ENCODE results near the gene SMCO4.

Gene SMCO4

DNA sequence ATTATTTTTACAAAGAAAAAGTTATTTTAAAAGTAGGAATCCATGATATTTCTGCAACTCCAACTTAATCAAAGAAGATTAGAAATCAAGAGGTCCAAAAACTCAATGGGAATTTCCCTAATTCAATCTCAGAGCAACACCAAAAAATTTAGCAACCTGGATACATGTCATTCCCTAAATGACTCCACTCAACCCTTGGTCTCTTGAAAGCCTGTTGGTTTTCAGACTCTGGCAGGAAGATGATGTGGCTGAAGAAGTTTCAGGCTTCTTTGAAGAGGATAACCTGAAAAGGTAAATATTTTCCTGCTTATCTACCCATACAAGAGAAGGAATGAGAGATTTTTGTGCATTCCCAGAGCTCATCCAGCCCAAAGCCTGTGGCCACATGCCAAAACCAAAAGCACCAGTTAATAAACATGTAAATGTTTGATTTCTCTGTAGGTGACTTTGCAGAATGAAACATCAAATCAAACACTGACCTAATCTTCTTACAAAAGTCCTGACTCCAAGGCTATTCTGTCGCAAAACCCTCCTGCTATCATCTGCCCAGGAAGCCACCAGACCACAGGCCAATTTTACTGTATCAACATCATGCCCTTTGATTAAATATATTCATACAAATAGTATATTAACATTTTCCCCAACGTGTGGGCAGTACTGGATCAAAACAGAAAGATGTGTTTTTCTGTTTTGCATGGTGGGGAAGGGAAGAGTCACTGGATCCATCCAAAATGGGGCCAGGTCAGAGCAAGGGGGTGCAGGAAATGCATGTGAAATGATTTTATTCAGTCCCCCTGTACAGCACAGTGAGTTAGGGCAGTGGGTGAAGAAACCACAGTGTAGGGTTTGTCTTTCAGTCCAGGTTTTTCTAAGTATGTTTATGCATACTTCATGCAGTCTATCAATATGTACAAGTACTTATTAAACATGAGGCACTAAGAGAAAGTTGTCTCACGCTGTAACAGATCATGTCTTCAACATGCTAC lies 38.8 kb downstream of the SMCO4 start:
- no peak for DNase-seq (ENCODE audit: low spot score)

DNA sequence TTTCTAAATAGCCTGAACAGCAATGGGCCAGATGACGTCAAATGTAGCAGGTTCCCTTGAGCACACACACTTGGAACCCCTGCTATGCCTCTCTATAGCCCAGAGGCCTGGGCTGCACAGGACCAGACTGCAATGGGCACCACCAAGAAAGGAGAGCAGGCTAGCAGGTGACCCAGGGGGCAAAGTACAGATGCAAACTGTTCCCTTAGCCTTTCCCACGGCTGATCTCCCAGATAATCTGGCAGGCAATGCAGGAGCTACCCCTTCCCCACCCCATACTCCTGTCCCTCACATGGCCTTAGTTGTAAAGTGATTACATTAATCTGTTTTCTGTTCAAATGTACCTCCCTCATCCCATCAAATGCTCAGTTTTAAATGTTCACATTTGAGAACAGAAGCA lies 41.3 kb downstream of the SMCO4 start:
- no peak for DNase-seq (ENCODE audit: low spot score)

DNA sequence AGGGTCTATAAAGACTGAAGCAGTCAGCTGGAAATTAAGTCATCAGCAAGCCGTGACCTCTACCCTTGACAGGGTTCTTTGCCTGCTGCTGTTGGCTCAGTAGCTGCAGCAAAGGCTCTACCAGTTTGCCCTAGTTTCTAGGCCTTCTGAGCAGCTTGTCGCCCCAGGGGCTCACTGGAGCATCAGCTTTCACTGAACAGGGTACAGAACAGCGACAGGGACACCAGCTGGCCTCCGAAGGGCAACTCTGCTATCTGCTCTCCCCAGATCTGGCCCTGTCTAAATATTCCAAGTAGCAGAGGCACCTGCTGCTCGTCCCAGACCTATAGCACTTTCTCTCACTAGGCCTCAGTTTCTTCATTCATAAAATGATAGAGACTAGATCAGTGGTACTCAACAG lies 42.4 kb downstream of the SMCO4 start:
- no peak for DNase-seq (ENCODE audit: low spot score)

DNA sequence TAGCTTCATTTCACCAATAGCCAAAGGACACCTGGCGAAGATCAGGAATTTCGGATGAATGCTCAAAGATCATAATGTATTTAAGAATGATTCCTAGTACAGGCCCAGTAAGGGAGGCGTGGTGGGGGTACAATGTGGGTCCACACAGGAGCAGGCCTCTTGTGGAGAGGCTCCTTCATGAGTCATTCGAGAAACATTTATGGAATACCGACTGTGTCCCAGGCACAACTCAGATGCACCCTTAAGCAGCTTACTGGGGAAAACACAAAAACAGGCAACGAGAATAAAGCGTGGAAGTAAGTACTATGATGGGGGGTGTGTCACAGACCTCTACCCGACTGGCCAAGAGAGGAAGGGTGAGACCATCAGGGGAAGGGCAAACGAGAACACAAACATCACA lies 44.5 kb downstream of the SMCO4 start:
- DNase-seq (ENCODE audit: low spot score), result no peak

DNA sequence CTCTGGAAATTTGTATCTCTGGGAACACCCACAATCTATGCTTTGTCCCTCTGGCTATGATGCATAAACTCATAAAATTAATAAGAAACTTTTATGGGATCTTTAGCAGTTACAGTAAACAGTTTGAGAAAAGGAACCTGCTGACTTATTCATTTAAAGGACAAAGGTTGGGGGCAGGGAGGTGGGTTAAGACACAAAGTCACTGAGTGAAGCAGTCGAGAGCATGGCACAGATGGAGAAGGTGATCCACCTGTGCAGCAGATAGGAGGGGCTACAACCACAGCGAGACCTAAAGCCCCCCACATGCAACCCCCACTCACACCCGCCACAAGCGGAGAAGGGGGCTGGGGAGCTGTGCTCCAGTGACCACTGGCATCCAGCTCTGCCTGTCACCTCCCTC lies 45.0 kb downstream of the SMCO4 start:
- no peak for DNase-seq (ENCODE audit: low spot score)

DNA sequence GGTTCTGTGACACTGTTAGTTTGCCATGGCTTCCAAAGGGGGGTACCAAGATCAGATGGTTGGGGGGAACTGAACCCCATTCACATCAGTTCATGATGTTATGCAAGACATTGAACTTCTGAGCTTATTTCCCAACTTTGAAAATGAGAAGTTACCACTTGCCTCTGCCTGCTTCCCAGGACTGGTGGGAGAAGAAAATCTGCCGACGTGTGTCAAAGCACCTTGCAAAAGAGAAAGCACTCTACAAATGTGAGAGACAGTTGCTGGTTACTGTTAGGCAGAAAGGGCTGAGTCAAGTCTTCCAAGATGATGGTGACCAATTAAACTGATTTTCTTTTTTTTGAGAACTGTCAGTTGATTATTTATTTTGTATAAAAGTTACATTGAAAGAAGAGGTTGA lies 45.6 kb downstream of the SMCO4 start:
- DNase-seq (ENCODE audit: low spot score), result peak; percentile 21

DNA sequence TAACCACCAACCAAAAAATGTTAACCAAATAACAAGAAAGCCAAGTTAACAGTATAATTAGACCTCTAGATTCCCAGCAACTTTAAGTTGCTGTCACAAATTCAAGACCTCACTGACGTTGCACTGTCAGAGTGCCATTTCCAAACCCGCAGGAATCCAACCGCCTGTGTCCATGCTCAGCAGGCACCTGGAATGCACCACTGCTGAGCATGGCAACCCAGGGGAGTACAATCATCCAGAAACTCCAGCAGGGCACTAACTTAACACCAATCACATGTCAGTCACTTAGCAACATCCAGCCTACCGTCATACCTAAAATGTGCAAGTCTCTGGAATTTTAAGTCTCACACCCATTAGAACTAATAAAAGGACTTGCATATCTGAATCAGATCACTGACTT lies 48.8 kb downstream of the SMCO4 start:
- DNase-seq (ENCODE audit: low spot score), result no peak

DNA sequence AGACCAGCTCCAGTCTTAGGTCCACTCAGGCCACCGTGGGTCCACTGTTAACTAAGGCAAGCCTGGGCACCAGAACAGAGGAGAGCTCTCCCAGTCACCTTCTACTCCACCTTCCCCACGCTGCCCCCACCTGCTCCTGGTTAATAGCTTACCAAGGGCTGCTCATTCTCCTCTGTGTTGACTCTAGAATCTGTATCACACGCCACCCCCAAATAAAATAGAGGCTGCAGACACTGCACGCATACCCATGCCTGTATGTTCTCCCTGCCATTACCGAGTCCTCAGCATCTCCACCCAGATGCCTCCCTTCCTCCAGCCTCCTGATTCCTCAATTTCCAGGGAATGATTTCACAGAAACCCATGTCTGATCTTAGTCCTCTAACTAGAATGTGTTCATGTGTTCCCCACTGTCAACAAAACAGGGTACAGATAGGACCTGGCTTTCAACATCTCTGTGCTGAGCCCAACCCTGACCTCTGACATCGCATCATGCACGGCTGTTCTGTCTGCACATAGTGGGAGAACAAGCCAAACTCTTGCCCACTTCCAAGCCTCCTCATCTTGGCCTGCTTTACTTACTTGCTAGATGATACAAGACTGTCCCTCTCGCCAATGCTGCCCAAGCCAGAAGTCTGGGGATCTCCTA lies 49.8 kb downstream of the SMCO4 start:
- no peak for DNase-seq (ENCODE audit: low spot score)

DNA sequence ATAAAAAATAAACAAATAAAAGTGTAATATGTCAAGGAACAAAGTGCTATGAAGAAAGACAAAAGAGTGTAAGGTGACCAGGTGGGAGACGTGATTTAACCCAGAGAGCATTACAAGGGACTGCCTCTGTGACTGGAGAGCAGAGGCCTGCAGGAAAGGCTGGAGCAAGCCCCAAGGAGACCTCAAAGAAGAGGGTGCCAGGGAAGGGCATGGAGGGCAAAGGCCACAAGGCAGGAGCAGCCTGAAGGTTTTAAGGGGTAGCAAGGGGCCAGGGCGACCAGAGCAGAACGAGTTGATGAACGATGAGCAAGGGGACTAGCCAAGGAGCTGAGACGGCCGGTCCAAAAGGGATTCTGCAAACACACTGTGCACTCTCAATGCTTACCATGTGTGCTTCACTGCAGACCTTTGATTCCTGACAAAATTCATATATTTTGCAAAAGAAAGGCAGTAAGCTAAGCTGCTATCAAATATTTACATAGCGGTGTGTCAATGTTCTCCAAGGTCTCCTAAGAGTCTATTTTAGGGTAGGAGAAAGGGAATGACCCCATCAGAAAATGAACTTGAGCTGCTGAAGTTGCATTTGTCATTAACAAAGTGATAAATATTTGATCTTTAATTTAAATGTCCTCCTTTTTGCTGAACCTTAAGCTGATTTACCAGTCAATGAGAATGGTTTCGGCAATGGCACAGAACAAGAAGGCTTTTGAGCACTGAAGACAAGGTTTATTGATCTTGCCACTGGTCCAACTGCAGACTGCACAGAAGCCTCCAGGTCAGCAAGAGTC lies 50.5 kb downstream of the SMCO4 start:
- no peak for DNase-seq (ENCODE audit: low spot score)

DNA sequence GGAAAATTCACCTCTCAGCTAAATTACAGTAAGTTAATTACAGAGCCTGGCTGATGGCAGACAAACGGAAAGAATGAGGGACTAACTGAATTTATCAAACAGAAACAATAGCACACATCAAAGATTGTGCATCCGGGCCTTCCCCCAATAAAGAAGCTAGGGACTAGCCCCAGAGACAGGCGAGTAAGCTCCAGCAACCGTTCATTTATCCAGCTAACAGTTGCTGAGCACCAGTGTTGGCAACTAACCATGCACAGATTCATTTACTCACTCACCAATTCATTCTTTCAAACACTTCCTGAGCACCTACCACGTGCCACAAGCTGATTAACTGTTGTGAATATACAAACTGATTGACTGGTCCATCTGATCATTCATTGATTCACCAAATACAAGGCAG lies 51.2 kb downstream of the SMCO4 start:
- no peak for DNase-seq (ENCODE audit: low spot score)

DNA sequence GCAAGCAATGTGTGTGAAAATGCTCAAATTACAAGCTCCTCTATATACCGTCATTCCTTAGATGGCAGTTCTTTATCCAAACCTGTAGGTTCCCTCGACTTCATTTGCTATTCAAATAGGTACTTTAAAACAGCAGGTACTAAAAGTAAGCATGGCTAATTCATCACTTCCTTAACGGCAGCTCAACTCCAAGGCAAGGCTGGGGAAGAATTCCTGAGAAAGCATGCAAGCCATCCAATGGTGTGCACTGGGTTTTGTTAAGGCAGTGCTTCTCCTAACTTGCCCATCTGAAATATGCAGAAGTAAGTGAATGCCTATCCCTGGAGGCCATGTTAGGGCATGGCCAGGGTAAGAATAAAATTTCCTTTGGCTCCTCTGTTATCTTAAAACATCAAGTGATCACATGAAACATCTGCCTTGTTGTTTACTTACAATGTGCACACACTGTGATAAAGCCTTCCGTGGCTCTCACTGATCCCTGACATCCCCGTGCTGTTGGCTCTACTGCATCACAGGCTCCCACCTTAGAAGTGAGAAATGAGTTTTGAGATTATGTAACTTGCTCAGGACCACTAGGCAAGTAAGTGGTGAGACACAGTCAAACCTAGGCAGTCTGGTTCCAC lies 52.1 kb downstream of the SMCO4 start:
- no peak for DNase-seq (ENCODE audit: low spot score)

DNA sequence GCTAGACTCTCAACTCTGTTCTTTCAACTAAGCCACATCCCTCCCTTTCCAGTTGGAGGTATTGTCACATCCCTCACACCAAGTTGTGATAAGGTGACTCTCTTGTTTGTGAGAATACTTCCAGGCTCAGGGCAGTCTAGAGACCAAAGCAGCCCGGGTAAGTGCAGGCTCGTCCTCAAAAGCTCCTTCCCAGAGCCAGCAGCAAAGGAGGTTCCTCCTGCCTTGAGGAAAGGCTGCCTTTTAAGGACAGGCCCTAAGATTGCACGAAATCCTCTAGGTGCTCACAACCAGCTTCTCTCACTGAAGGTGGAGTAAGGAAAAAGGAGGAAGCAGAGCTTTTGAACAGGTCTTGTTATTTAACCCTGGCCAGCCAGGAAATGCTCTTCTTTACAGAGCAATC lies 53.4 kb downstream of the SMCO4 start:
- DNase-seq (ENCODE audit: low spot score), result no peak

DNA sequence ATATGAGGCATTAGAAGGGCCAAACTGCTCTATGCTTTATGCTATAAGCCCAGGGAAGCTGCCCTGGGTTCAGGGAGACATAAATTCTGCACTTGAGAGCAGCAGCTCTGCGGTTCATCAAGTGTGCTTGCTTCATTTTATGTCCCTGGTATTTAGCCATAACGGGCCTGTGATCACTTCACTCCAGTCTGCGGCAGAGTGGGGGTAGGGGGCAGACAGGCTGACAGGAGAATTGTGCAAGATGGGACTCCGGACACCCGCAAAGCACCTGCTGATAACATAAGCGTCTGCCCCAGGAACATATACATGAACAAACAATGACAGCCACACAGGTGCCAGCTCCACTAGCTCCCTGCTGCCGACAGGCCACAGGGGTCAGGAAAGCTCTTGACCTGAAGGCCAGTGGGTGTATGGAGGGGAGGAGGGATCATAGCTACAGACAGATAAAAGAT lies 56.1 kb downstream of the SMCO4 start:
- no peak for DNase-seq (ENCODE audit: low spot score)

DNA sequence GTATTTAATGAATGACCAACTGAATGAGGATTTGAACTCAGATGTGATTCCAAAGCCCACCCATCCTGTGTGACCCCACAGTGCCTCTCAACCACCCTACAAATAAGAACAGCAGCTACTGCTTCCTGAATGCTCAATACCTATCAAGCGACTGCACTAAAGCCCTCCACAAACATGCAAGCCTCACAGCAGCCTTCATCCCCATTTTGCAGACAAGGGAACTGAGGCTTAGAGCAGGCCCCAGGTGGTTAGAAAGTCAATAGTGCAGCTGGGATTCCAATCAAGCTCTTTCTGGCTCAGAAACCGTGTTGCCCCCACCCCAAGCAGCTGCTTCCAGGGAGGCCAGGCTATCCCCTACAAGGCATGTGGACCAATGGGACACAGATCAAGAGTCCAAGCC lies 57.2 kb downstream of the SMCO4 start:
- DNase-seq (ENCODE audit: low spot score), result no peak

DNA sequence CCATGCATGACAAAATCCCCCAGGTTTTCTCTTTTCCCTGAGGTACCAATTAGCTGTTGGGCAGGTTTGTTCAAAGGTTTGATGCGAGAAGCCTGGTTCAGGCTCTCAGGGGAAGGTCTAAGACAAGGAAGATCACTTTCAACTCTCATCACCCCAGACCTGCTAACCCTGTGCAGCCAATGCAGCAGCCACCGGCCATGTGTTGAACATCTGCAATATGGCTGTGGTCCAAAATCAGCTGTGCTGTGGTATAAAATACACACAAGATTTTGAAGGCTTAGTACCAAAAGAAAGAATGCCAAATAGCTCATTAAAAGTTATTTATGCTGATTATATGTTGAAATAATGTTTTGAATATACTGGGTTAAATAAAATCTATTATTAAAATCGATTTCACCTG lies 58.5 kb downstream of the SMCO4 start:
- no peak for DNase-seq (ENCODE audit: low spot score)

DNA sequence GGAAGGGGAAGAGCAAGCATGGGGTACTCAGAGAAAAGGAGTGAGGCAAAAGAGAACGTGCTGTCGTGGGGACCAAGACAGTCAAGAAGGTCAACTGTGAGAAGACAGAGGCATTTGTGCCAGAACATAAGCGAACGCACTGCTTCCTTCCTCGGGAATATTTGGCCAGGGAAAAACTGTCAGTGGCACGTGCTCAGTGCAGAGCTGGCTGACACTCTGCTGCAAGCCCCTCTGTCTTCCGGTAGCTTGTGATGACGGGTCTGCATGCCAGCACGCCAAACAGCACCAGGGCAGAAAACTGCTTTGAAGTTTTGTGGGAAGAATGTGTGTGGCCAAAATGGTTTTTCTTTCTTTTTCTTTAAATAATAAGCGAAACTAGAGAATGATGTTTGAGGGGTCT lies 60.6 kb downstream of the SMCO4 start:
- DNase-seq (ENCODE audit: low spot score), result no peak

DNA sequence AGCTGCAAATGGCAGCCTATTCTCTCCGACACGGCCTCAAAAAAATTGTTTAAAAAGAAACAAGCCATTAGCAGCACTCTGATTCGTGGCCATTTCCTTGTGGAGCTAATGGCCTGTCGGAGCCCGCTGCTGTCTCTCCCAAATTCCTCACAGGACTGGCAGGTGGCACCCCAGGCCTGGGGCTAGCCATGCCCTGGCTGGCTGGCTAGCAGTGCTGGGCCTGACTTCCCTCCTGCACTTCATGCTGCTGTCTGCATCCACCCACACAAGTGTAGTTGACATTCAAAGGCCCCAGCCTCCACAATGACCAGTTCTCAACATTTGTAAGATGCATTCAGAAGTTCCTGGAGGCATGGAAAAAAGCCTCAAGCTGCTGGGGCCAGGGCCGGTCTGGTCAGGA lies 61.5 kb downstream of the SMCO4 start:
- DNase-seq (ENCODE audit: low spot score), result no peak

DNA sequence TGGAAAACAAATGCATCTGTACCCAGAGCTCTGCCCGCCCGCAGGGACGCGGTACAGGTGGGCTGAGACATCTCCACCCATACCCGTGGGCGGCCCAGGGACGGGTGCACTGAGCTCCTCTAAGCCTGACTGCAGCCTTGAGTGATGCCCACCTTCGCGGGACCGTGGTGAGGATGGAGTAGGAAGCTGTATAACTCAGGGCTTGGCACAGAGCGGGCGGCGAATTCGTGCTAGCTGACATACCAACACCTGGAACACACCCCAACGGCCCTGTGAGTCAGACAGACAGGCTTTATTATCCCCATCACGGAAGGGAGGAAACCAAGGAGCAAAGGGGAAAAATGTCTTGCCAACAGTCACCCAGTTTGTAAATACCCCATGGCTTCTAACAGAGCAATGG lies 61.9 kb downstream of the SMCO4 start:
- no peak for DNase-seq (ENCODE audit: low spot score)

DNA sequence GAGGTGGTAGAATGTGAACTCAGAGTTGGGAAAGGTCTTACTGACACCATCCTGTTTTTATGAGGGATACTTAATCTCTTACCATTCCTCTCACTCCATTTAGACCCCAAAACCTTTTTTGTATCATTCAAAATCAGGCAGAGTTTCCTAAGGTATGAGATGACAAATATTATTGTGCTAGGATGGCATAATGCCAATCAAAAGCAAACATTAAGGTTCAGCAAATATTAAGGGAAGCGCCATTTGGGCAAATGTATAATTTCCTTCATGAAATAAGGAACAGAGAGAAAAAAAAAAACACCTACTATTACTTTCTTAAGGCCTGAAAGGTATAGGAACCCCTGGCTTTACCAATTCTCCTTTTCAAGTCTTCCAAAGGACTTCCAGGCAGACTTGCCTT lies 62.4 kb downstream of the SMCO4 start:
- DNase-seq (ENCODE audit: low spot score), result no peak

DNA sequence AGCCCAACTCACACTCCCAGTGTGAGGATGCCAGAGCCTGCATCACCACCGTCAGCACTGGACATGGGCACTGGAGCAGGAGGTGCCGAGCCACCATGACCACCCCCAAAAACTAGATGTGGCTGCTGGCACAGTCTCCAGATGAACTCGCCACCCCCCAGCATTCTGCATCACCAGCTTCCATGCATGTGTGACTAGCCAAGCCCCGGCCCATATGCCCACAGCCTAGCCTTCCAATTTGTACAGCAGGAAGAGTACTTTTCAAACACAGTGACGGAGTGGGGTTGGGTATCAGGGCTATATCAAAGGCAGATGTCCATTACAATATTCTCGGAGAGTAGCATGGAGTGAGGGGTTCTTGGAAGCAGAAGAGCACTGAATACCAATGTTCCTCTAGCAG lies 62.9 kb downstream of the SMCO4 start:
- no peak for DNase-seq (ENCODE audit: low spot score)

DNA sequence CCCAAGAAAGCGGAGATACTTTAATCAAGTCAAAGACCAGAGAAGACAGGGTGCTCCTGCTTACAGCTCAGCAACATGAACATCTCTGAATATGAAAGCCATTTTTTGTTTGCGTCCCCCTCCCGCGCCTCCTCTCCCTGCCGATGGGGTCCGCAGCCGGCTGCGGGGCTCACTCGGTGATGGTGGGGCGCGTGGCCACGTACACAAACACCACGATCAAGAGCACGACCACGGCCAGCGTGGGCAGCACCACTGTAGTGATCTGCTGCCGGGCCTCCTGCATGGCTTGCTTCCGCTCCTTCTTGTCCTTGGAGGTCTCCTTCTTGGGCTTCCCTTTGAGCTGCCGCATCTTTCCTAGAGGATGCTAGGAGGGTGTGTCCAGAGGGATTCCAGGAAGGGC lies 64.3 kb downstream of the SMCO4 start:
- no peak for DNase-seq (ENCODE audit: low spot score)

DNA sequence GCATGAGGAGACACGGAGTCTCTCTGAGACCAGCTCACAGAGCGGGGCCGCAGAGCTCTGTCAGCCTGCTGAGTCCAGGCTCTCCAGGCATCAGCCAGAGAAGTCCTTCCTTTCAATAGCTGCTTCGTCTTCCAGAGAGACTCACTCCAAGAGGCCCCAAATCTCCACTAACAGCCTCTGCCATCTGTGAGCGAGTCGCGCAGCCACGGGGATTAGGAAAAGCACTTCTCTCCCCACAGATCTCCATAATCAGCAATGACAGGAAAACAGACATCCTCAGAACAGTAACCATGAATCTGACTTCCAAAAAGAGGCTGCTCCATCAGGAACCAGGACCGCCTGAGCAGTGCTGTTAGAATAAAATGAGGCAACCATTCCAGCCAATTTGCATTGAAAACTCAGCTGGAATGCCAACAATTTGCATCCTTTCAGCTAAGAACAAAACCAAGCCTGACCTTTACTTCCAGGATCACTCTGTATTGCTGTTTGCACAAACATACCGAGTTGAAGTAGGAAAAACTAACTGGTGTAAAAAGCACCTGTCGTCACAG lies 65.4 kb downstream of the SMCO4 start:
- no peak for DNase-seq (ENCODE audit: low spot score)

All from pons (tissue), 1 donor.